Subcutaneous adipose tissue (tissue), 4 donors: Measurements from ENCODE around the gene DLG5. TPM values are rescaled to one million over a fixed set of nuclear protein-coding genes. Genes with fewer than 3 reads are reported as not detected.

Source experiments
- total RNA-seq, 4 donors: library from RNA; depleted of rRNA; stranded (reverse); fragments of >200 nt; gene quantifications; one replicate each; pipeline ENCODE4 v1.1.0, GENCODE V29; 2016
- TF ChIP-seq, protein P1 (sequence below): fragments of 450-650 bp; IDR thresholded peaks from one replicate; pipeline ENCODE4 v1.5.1; 2016; ENCODE audit warnings: low read depth, mild to moderate bottlenecking, control low read depth, antibody characterized with exemption, moderate library complexity

The DLG5 gene
- total RNA-seq, 4 donors from 2014 or later: 23.0 to 59.5 (median 33.7) TPM

DNA sequence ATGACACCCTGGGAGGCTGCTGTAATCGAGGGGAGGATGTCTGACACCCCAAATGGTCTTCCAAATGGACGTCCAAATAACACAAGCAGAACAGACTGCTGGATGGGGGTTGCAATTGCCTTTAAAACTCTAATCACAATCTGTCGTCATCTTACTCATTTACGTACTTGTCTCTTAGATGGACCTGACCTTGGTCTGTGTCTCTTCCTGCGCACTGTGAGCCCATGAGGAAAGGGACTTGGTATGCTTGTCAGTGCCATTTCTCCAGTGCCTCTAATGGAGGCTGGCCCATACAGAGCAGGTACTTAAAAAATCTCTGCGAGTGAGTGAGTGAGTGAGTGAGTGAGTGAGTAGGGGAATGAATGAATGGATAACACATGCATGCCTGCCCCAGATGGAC is 93.3 kb downstream of the DLG5 start:
- TF ChIP-seq, protein P1, sequence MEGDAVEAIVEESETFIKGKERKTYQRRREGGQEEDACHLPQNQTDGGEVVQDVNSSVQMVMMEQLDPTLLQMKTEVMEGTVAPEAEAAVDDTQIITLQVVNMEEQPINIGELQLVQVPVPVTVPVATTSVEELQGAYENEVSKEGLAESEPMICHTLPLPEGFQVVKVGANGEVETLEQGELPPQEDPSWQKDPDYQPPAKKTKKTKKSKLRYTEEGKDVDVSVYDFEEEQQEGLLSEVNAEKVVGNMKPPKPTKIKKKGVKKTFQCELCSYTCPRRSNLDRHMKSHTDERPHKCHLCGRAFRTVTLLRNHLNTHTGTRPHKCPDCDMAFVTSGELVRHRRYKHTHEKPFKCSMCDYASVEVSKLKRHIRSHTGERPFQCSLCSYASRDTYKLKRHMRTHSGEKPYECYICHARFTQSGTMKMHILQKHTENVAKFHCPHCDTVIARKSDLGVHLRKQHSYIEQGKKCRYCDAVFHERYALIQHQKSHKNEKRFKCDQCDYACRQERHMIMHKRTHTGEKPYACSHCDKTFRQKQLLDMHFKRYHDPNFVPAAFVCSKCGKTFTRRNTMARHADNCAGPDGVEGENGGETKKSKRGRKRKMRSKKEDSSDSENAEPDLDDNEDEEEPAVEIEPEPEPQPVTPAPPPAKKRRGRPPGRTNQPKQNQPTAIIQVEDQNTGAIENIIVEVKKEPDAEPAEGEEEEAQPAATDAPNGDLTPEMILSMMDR: no peak

DNA sequence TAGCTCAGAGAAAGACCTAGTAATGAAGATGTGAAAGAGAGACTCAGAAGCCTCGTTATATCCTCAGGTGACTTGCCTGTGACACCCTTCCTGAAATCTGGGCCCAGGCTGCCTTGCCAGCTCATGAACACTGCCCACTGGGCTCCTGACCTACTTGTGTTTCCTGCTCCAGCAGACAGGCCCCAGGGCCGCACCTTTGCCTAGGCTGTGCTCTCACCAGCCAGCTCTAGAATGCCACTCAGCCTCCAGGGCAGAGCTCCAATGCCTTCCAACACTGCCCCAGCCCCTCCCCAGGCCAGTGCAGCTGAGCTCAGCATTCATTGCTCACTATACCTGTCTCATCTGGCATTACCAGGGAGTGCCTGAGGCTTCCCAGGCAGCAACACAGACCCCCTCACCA is 94.3 kb downstream of the DLG5 start:
- TF ChIP-seq, protein P1: no peak

DNA sequence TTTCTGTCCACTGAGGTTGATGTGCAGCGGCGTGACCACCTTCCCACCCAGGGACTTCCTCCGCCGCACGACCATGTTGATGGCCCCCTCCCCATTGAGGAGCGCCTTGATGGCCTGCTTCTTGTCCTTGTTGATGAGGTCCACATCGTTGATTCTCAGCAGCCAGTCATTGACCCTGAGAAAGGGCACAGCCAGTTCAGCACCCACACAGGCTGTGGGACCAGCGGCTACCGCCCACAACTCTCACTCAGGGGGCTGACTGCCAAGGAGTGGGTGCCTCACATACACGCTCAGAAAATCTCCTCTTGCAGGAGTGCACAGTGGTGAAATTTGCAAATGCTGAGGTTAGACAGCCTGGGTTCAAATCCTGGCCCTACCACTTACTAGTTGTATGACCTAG is 97.2 kb downstream of the DLG5 start:
- TF ChIP-seq, protein P1: no peak

DNA sequence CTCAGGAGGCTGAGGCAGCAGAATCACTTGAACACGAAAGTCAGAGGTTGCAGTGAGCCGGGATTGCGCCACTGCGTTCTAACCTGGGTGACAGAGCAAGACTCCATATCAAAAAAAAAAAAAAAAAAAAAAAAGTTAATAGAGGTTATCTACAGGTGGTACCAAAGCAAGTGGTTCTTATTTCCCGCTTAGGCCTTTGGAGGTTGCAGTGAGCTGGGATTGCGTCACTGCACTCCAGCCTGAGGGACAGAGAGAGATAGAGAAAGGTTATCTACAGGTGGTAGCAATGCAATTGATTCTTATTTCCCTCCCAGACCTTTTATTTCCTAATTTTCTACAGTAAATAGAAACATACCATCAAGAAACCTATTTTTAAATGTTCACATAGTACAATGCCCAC is 98.2 kb downstream of the DLG5 start:
- TF ChIP-seq, protein P1: no peak

DNA sequence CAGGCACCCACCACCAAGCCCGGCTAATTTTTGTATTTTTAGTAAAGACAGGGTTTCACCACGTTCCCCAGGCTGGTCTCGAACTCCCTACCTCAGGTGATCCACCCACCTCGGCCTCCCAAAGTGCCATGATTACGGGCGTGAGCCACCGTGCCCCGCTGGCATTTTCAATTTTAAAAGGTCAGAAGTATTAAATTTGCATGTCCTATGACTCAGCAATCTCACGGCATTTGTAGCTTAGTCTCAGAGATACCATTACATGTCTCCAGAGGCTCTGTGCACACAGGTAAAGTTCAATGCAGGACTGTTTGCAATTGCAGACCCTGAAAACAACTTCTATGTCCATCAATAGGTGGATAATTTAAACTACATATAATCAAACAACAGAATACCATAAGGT is 99.2 kb downstream of the DLG5 start:
- TF ChIP-seq, protein P1: no peak

DNA sequence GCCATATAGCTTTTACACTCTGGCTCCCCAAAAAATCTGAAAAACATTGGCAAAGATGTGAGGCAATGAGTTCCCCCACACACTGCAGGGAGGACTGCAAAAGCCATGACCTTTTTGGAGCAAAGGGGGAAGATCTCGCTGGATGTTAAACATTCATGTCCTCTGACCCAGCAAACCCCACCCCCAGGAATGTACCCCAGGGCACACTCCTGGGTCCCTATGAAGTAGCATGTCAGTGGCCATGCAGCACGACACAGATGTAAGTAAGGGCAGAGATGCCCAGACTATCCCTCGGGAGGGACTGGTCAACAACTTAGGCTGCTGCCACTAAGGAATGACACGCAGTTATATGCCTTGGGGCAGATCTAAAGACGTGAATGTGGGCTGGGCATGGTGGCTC is 100.6 kb downstream of the DLG5 start:
- TF ChIP-seq, protein P1: no peak

DNA sequence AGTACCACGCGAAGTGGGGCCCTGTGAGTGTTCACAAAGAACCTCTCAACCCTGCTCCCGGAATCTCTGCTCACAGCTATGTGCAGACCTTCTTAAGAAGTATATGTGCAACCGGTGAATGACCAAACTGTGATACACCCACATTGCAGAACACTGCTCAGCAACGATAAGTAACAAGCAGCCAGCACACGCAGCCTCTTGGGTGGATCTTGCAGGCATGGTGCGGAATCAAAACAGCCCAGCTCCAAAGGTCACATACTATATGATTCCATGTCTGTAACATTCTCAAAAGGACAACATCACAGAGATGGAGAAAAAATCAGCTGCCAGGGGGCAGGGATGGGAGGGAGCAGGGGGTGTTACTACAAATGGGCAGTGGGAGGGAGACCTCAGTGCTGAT is 101.6 kb downstream of the DLG5 start:
- TF ChIP-seq, protein P1: no peak
